ENCODE measurements around the gene MTG2. TPM values are rescaled to one million over a fixed set of nuclear protein-coding genes. Genes with fewer than 3 reads are reported as not detected.

MTG2 gene
- total and polyA plus RNA-seq, 2 of the 13 experiments (the other 11 are each of a cell fraction or from before 2014, with no cell fraction given), result 20.4 to 37.8 TPM

GRCh38 chr20:62208795-62209755 lies 26.2 kb downstream of the MTG2 start (continued):
- TF ChIP-seq ZBTB10 (CRISPR knock-in tag; IDR thresholded peaks at IDR 0.05; ENCODE audit: borderline replicate concordance), result no peak
- TF ChIP-seq XRCC5 (optimal IDR thresholded peaks at IDR 0.05; ENCODE audit: low read length), result peak; percentile 88
- TF ChIP-seq ZNF7 (CRISPR knock-in tag; IDR thresholded peaks at IDR 0.05), result no peak
- TF ChIP-seq REPIN1 (CRISPR knock-in tag; IDR thresholded peaks at IDR 0.05; ENCODE audit: borderline replicate concordance, low read depth), result no peak; the same call in 1 of the 2 replicates
- TF ChIP-seq MAFG (CRISPR knock-in tag; IDR thresholded peaks at IDR 0.05), result no peak
- no peak; the same call in 1 of the 2 replicates for TF ChIP-seq ZNF761 (CRISPR knock-in tag; conservative IDR thresholded peaks at IDR 0.05)
- no peak for TF ChIP-seq HOXA7 (CRISPR knock-in tag; IDR thresholded peaks at IDR 0.05)
- peak; percentile 29 for TF ChIP-seq HOXA3 (CRISPR knock-in tag; IDR thresholded peaks at IDR 0.05)
- TF ChIP-seq ZFP36L1 (CRISPR knock-in tag; IDR thresholded peaks at IDR 0.05), result no peak
- no peak for TF ChIP-seq ZNF816 (CRISPR knock-in tag; IDR thresholded peaks at IDR 0.05; ENCODE audit: borderline replicate concordance)
- no peak for TF ChIP-seq NONO (IDR thresholded peaks at IDR 0.05)
- no peak for TF ChIP-seq NONO (CRISPR knock-in tag; conservative IDR thresholded peaks at IDR 0.05)
- TF ChIP-seq PAXIP1 (CRISPR knock-in tag; conservative IDR thresholded peaks at IDR 0.05), result no peak
- TF ChIP-seq NFIC (IDR thresholded peaks at IDR 0.05; ENCODE audit: low read length), result no peak
- TF ChIP-seq THRA (CRISPR knock-in tag; IDR thresholded peaks at IDR 0.05; ENCODE audit: borderline replicate concordance), result no peak
- TF ChIP-seq NR2C2 (CRISPR knock-in tag; IDR thresholded peaks at IDR 0.05; ENCODE audit: borderline replicate concordance), result no peak
- TF ChIP-seq ZNF451 (CRISPR knock-in tag; IDR thresholded peaks at IDR 0.05), result no peak
- TF ChIP-seq ZNF570 (CRISPR knock-in tag; IDR thresholded peaks at IDR 0.05; ENCODE audit: borderline replicate concordance), result no peak
- no peak for TF ChIP-seq MZF1 (CRISPR knock-in tag; IDR thresholded peaks at IDR 0.05; ENCODE audit: borderline replicate concordance)
- no peak; the same call in 1 of the 2 replicates for TF ChIP-seq FOXC1 (CRISPR knock-in tag; IDR thresholded peaks at IDR 0.05; ENCODE audit: borderline replicate concordance)

Data from HepG2 (cell line).